K562 (cell line): ENCODE data around the gene CBX2. TPM values are rescaled to one million over a fixed set of nuclear protein-coding genes. Genes with fewer than 3 reads are reported as not detected.

Experiments
- CEBPG ChIP-seq, 3 experiments: fragments of 200-800 bp in 1 of 3; sonication (Bioruptor generic) in 1 of 3; sonication (generic) in 1 of 3; formaldehyde crosslinking in 1 of 3; IDR thresholded peaks in 2 of 3; conservative IDR thresholded peaks in 1 of 3; 2 replicates each; pipeline versions ENCODE4 v1.6.1 to v1.8.0; 2016 to 2022; ENCODE audit warnings: missing compliant biosample characterization in 2 of 3, missing genetic modification characterization in 2 of 3, mild to moderate bottlenecking in 1 of 3, missing genetic modification reagents in 1 of 3
- COPS2 ChIP-seq: fragments of 450-650 bp; conservative IDR thresholded peaks from 2 replicates; pipeline ENCODE4 v1.6.1; 2016; ENCODE audit warnings: mild to moderate bottlenecking, moderate library complexity
- FOXK1 ChIP-seq: sonication (generic); formaldehyde crosslinking; IDR thresholded peaks from 2 replicates; pipeline ENCODE4 v1.8.0; 2022; ENCODE audit warnings: missing genetic modification reagents, mild to moderate bottlenecking, borderline replicate concordance
- HDAC6 ChIP-seq: IDR thresholded peaks from 2 replicates; pipeline ENCODE4 v1.6.1; 2012; ENCODE audit warnings: low read depth, mild to moderate bottlenecking, control low read depth, inconsistent platforms, low read length, moderate library complexity
- HMGN3 ChIP-seq: IDR thresholded peaks from 2 replicates; pipeline ENCODE4 v1.6.1; 2011; ENCODE audit warnings: borderline replicate concordance, low read depth, mild to moderate bottlenecking, mixed read lengths, low read length; ENCODE audit not compliant: insufficient read length; ENCODE audit errors: extremely low read depth
- NBN ChIP-seq: fragments of 450-650 bp; IDR thresholded peaks from 2 replicates; pipeline ENCODE4 v1.6.1; 2016; ENCODE audit warnings: low read depth, mild to moderate bottlenecking
- NONO ChIP-seq, 2 experiments: fragments of 200-400 bp in 1 of 2; fragments of 450-650 bp in 1 of 2; formaldehyde crosslinking in 1 of 2; IDR thresholded peaks; 2 replicates each; pipeline ENCODE4 v1.6.1; 2017; ENCODE audit warnings: low read depth in 2 of 2, mild to moderate bottlenecking in 2 of 2, moderate library complexity in 2 of 2, low read length in 1 of 2
- RBM22 ChIP-seq: fragments of 200-400 bp; formaldehyde crosslinking; IDR thresholded peaks from 2 replicates; pipeline ENCODE4 v1.6.1; 2018; ENCODE audit warnings: low read length, low read depth; ENCODE audit not compliant: poor library complexity, severe bottlenecking
- SNRNP70 ChIP-seq: fragments of 200-400 bp; formaldehyde crosslinking; optimal IDR thresholded peaks from 2 replicates; pipeline ENCODE3; 2017; ENCODE audit warnings: low read depth, low read length
- THAP12 ChIP-seq: fragments of 250-450 bp; sonication (Bioruptor Pico); IDR thresholded peaks from 2 replicates; pipeline ENCODE4 v1.9.0; 2021; ENCODE audit warnings: mild to moderate bottlenecking, inconsistent platforms
- YY1 ChIP-seq, 3 experiments: IDR thresholded peaks; 2 replicates each; pipeline ENCODE4 v1.6.1; 2011; ENCODE audit warnings: low read length in 2 of 3, mild to moderate bottlenecking in 2 of 3, moderate library complexity in 2 of 3, borderline replicate concordance in 1 of 3, control low read depth in 1 of 3, low read depth in 1 of 3; ENCODE audit not compliant: insufficient read depth in 3 of 3, insufficient replicate concordance in 2 of 3, control insufficient read depth in 1 of 3, insufficient read length in 1 of 3; ENCODE audit errors: extremely low read depth in 1 of 3
- ZBED1 ChIP-seq: IDR thresholded peaks from 2 replicates; pipeline ENCODE4 v1.6.1; 2014
- ZNF212 ChIP-seq: fragments of 450-650 bp; formaldehyde crosslinking; IDR thresholded peaks from 2 replicates; pipeline ENCODE4 v1.4.0; 2020; ENCODE audit warnings: mild to moderate bottlenecking
- ZNF57 ChIP-seq: fragments of 450-650 bp; formaldehyde crosslinking; IDR thresholded peaks from 2 replicates; pipeline ENCODE4 v1.4.0; 2020; ENCODE audit warnings: mild to moderate bottlenecking, moderate library complexity
- ZNF75A ChIP-seq: fragments of 450-650 bp; formaldehyde crosslinking; IDR thresholded peaks from 2 replicates; pipeline ENCODE4 v1.4.0; 2020; ENCODE audit warnings: mild to moderate bottlenecking
- polyA plus RNA-seq, 8 experiments: library from polyadenylated mRNA; depleted of rRNA in 4 of 8; stranded (reverse) in 5 of 8; unstranded in 3 of 8; fragments of >200 nt; fragmentation: Nextera tagmentation in 2 of 8; fragmentation: Illumina TruSeq in 1 of 8; extraction: Ambion mirVana in 2 of 8; extraction: Trizol in 1 of 8; gene quantifications; 2 replicates each; pipeline versions ENCODE4 v1.2.1 to v1.2.3, GENCODE V29; 2011 to 2014; ENCODE audit warnings: inconsistent platforms in 1 of 8, missing spikeins in 1 of 8
- total RNA-seq, 7 experiments: library from RNA; depleted of rRNA in 6 of 7; stranded (reverse); fragments of >200 nt in 6 of 7; fragmentation: Illumina TruSeq in 2 of 7; extraction: Trizol in 2 of 7; gene quantifications; 2 replicates each; pipeline versions ENCODE4 v1.2.1 to v1.2.3, GENCODE V29; 2011 to 2021; ENCODE audit warnings: low replicate concordance in 1 of 7
- TF ChIP-seq, protein P1 (sequence below): sonication (generic); formaldehyde crosslinking; IDR thresholded peaks from 2 replicates; pipeline ENCODE4 v1.8.1; 2023; ENCODE audit warnings: mild to moderate bottlenecking, missing genetic modification reagents
- TF ChIP-seq, protein P2 (sequence below): sonication (generic); formaldehyde crosslinking; IDR thresholded peaks from 2 replicates; pipeline ENCODE4 v1.8.0; 2022; ENCODE audit warnings: missing genetic modification reagents, mild to moderate bottlenecking, moderate library complexity, borderline replicate concordance
- TF ChIP-seq, protein P3 (sequence below): sonication (generic); formaldehyde crosslinking; IDR thresholded peaks from 2 replicates; pipeline ENCODE4 v1.8.1; 2023; ENCODE audit warnings: mild to moderate bottlenecking, missing genetic modification reagents

CBX2 gene
- total and polyA plus RNA-seq, 9 of the 15 experiments (the other 6 are each of a cell fraction or from before 2014, with no cell fraction given): 0.66 to 26.9 (median 13.9) TPM

GRCh38 chr17:79833744-79834564 lies 56.0 kb downstream of the CBX2 start (continued):
- TF ChIP-seq, protein P1, sequence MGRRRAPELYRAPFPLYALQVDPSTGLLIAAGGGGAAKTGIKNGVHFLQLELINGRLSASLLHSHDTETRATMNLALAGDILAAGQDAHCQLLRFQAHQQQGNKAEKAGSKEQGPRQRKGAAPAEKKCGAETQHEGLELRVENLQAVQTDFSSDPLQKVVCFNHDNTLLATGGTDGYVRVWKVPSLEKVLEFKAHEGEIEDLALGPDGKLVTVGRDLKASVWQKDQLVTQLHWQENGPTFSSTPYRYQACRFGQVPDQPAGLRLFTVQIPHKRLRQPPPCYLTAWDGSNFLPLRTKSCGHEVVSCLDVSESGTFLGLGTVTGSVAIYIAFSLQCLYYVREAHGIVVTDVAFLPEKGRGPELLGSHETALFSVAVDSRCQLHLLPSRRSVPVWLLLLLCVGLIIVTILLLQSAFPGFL: no peak
- TF ChIP-seq ZNF212 (CRISPR knock-in tag) (no peak; the same call in 1 of the 2 replicates), ZNF75A (CRISPR knock-in tag) (no peak), SNRNP70 (no peak), ZNF57 (no peak), THAP12 (no peak), FOXK1 (CRISPR knock-in tag) (no peak), HMGN3 (peak; percentile 26), RBM22 (peak; percentile 81), NBN (no peak), COPS2 (no peak), CEBPG (CRISPR knock-in tag; IDR thresholded peaks at IDR 0.05) (no peak), CEBPG (tag; conservative IDR thresholded peaks at IDR 0.05 in 1 of 2, IDR thresholded peaks at IDR 0.05 in 1 of 2) (no peak), HDAC6 (peak; percentile 76; the same call in 1 of the 2 replicates), ZBED1 (no peak), NONO (IDR thresholded peaks at IDR 0.05; ENCODE audit: low read depth in 2 of 2, low read length in 1 of 2) (no peak), YY1 (IDR thresholded peaks at IDR 0.05; ENCODE audit: borderline replicate concordance in 1 of 3, control insufficient read depth in 1 of 3, extremely low read depth in 1 of 3, insufficient read depth in 3 of 3, insufficient read length in 1 of 3, insufficient replicate concordance in 2 of 3, low read depth in 1 of 3, low read length in 2 of 3) (peak in 1 of 3 experiments; percentile 64)
- TF ChIP-seq, protein P2, sequence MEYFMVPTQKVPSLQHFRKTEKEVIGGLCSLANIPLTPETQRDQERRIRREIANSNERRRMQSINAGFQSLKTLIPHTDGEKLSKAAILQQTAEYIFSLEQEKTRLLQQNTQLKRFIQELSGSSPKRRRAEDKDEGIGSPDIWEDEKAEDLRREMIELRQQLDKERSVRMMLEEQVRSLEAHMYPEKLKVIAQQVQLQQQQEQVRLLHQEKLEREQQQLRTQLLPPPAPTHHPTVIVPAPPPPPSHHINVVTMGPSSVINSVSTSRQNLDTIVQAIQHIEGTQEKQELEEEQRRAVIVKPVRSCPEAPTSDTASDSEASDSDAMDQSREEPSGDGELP (CRISPR knock-in tag): peak; percentile 56
- TF ChIP-seq, protein P3, sequence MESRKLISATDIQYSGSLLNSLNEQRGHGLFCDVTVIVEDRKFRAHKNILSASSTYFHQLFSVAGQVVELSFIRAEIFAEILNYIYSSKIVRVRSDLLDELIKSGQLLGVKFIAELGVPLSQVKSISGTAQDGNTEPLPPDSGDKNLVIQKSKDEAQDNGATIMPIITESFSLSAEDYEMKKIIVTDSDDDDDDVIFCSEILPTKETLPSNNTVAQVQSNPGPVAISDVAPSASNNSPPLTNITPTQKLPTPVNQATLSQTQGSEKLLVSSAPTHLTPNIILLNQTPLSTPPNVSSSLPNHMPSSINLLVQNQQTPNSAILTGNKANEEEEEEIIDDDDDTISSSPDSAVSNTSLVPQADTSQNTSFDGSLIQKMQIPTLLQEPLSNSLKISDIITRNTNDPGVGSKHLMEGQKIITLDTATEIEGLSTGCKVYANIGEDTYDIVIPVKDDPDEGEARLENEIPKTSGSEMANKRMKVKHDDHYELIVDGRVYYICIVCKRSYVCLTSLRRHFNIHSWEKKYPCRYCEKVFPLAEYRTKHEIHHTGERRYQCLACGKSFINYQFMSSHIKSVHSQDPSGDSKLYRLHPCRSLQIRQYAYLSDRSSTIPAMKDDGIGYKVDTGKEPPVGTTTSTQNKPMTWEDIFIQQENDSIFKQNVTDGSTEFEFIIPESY (CRISPR knock-in tag): peak; percentile 67; the same call in 1 of the 2 replicates
